CD4-positive, CD25-positive, alpha-beta regulatory T cell (primary cell): Measurements from ENCODE around the gene PAM16. TPM values are rescaled to one million over a fixed set of nuclear protein-coding genes. Genes with fewer than 3 reads are reported as not detected.

Experiments used
- ATAC-seq, 2 donors: fragments of 150-1000 bp; cut with Tn5 transposase; one replicate each; pipeline ENCODE4 v1.10.0; 2021; ENCODE audit warnings: low read depth in 2 of 2, moderate number of reproducible peaks in 2 of 2, moderate library complexity in 1 of 2
- DNase-seq, 3 donors: peaks; one replicate each; pipeline versions ENCODE4 v3.0.0 to v3.0.0-alpha.2; 2012 to 2022; ENCODE audit warnings: mixed read lengths in 1 of 3
- H3K27ac ChIP-seq: one replicate; pipeline ENCODE4 v1.7.0; 2013; ENCODE audit warnings: mild to moderate bottlenecking, low read length; ENCODE audit not compliant: insufficient read depth, poor library complexity, severe bottlenecking
- H3K27me3 ChIP-seq: one replicate; pipeline ENCODE4 v1.7.0; 2013; ENCODE audit warnings: low read length; ENCODE audit not compliant: control insufficient read depth, insufficient read depth
- H3K36me3 ChIP-seq: one replicate; pipeline ENCODE4 v1.7.0; 2013; ENCODE audit warnings: mild to moderate bottlenecking, low read length, moderate library complexity; ENCODE audit not compliant: control insufficient read depth, insufficient read depth
- H3K4me1 ChIP-seq: 2 replicates; pipeline ENCODE4 v1.7.0; 2013; ENCODE audit warnings: mild to moderate bottlenecking, low read length; ENCODE audit not compliant: insufficient read depth, control insufficient read depth, poor library complexity, severe bottlenecking
- H3K4me3 ChIP-seq: one replicate; pipeline ENCODE4 v1.7.0; 2013; ENCODE audit warnings: low read depth, mild to moderate bottlenecking, low read length, moderate library complexity
- H3K9me3 ChIP-seq, 2 experiments: 1 replicate in 1 of 2; 2 replicates in 1 of 2; pipeline ENCODE4 v1.7.0; 2013; ENCODE audit warnings: low read length in 2 of 2, mild to moderate bottlenecking in 1 of 2, moderate library complexity in 1 of 2; ENCODE audit not compliant: control insufficient read depth in 2 of 2
- H3K27ac Mint-ChIP-seq, 3 donors: one replicate each; pipeline ENCODE4 v1.8.0; 2020 to 2022; ENCODE audit warnings: mild to moderate bottlenecking in 3 of 3, mixed read lengths in 3 of 3, moderate library complexity in 2 of 3
- H3K27me3 Mint-ChIP-seq: one replicate; pipeline ENCODE4 v1.8.0; 2022; ENCODE audit warnings: mild to moderate bottlenecking, mixed read lengths
- H3K36me3 Mint-ChIP-seq: one replicate; pipeline ENCODE4 v1.8.0; 2020; ENCODE audit warnings: mixed read lengths
- H3K4me1 Mint-ChIP-seq, 4 donors: one replicate each; pipeline ENCODE4 v1.8.0; 2020 to 2022; ENCODE audit warnings: mixed read lengths in 4 of 4, mild to moderate bottlenecking in 1 of 4
- H3K4me3 Mint-ChIP-seq, 4 donors: one replicate each; pipeline ENCODE4 v1.8.0; 2020 to 2022; ENCODE audit warnings: mild to moderate bottlenecking in 4 of 4, mixed read lengths in 4 of 4, moderate library complexity in 3 of 4
- H3K9me3 Mint-ChIP-seq, 7 donors: one replicate each; pipeline ENCODE4 v1.8.0; 2020 to 2022; ENCODE audit warnings: mixed read lengths in 7 of 7, mild to moderate bottlenecking in 3 of 7, moderate library complexity in 2 of 7
- polyA plus RNA-seq, 4 donors: library from polyadenylated mRNA; unstranded; fragments of 300-500 nt; fragmentation: Illumina TruSeq; gene quantifications; one replicate each; pipeline ENCODE4 v1.2.3, GENCODE V29; 2021
- total RNA-seq: library from RNA; stranded (reverse); gene quantifications from one replicate; pipeline ENCODE4 v1.2.3, GENCODE V29; 2022

PAM16 gene
- total and polyA plus RNA-seq, 5 donors from 2014 or later, result 26.2 to 44.9 (median 39.6) TPM

- ATAC-seq, result no peak
- Mint-ChIP-seq H3K4me3 (no peak overlapping the region), H3K27me3 (no peaks in the 10 kb centered on the region), H3K4me1 (peaks cover 0 to 3% (median 0%) of the 10 kb centered on the region in 4 donors), H3K36me3 (peaks cover 12% of the 10 kb centered on the region), H3K27ac (no peak overlapping the region), H3K9me3 (peaks cover 0 to 1% (median 0%) of the 10 kb centered on the region in 7 donors)
- DNase-seq, result no peak
- Histone ChIP-seq H3K9me3 (no peaks in the 10 kb centered on the region), H3K4me3 (no peak overlapping the region), H3K27ac (no peak overlapping the region), H3K27me3 (no peaks in the 10 kb centered on the region), H3K36me3 (peaks cover 71% of the 10 kb centered on the region), H3K4me1 (no peaks in the 10 kb centered on the region)
Observed at GRCh38 chr16:4359914-4360313, 8.8 kb upstream of the PAM16 start.

- H3K4me3 ChIP-seq, result no peak overlapping the region
- H3K27me3 Mint-ChIP-seq, result no peaks in the 10 kb centered on the region
- peaks cover 0 to 3% (median under 1%) of the 10 kb centered on the region in 4 donors for H3K4me1 Mint-ChIP-seq
- peaks cover 0 to 1% (median 0%) of the 10 kb centered on the region in 7 donors for H3K9me3 Mint-ChIP-seq
- H3K4me3 Mint-ChIP-seq, result no peak overlapping the region
- H3K27ac Mint-ChIP-seq, result peak overlapping the region in 2 of 3 donors; percentile 43 to 83
- ATAC-seq (peak; percentile 59 to 73), DNase-seq (peak; percentile 47 to 63 (median 53))
- peaks cover 15% of the 10 kb centered on the region for H3K36me3 Mint-ChIP-seq
- H3K27me3 ChIP-seq, result no peaks in the 10 kb centered on the region
- H3K36me3 ChIP-seq, result peaks cover 68% of the 10 kb centered on the region
- no peaks in the 10 kb centered on the region for H3K4me1 ChIP-seq
- H3K9me3 ChIP-seq, result no peaks in the 10 kb centered on the region
- no peak overlapping the region for H3K27ac ChIP-seq
Observed at GRCh38 chr16:4358831-4359561, 7.9 kb upstream of the PAM16 start.

GRCh38 chr16:4358236-4358635 is 7.1 kb upstream of the PAM16 start:
- Mint-ChIP-seq H3K27ac (no peak overlapping the region), H3K9me3 (peaks cover 0 to 1% (median 0%) of the 10 kb centered on the region in 7 donors), H3K36me3 (peaks cover 12% of the 10 kb centered on the region), H3K4me1 (peaks cover 0 to 6% (median 2%) of the 10 kb centered on the region in 4 donors), H3K4me3 (no peak overlapping the region), H3K27me3 (no peaks in the 10 kb centered on the region)
- DNase-seq (no peak), ATAC-seq (no peak)
- H3K4me1 ChIP-seq, result no peaks in the 10 kb centered on the region
- H3K36me3 ChIP-seq, result peaks cover 63% of the 10 kb centered on the region
- no peak overlapping the region for H3K27ac ChIP-seq
- no peak overlapping the region for H3K4me3 ChIP-seq
- H3K27me3 ChIP-seq, result no peaks in the 10 kb centered on the region
- H3K9me3 ChIP-seq, result no peaks in the 10 kb centered on the region

GRCh38 chr16:4356820-4357219 is 5.7 kb upstream of the PAM16 start:
- Mint-ChIP-seq H3K27ac (no peak overlapping the region), H3K36me3 (peaks cover 8% of the 10 kb centered on the region), H3K4me1 (peaks cover 0 to 6% (median 2%) of the 10 kb centered on the region in 4 donors), H3K9me3 (peaks cover 0 to 1% (median 0%) of the 10 kb centered on the region in 7 donors), H3K27me3 (no peaks in the 10 kb centered on the region), H3K4me3 (no peak overlapping the region)
- H3K36me3 ChIP-seq, result peaks cover 51% of the 10 kb centered on the region
- no peak overlapping the region for H3K4me3 ChIP-seq
- no peaks in the 10 kb centered on the region for H3K27me3 ChIP-seq
- DNase-seq (no peak), ATAC-seq (no peak)
- H3K9me3 ChIP-seq, result no peaks in the 10 kb centered on the region
- no peak overlapping the region for H3K27ac ChIP-seq
- no peaks in the 10 kb centered on the region for H3K4me1 ChIP-seq

- no peaks in the 10 kb centered on the region for H3K27me3 Mint-ChIP-seq
- H3K27me3 ChIP-seq, result no peaks in the 10 kb centered on the region
- no peak overlapping the region for H3K27ac ChIP-seq
- DNase-seq (no peak), ATAC-seq (no peak)
- H3K36me3 ChIP-seq, result peaks cover 34% of the 10 kb centered on the region
- H3K9me3 ChIP-seq, result no peaks in the 10 kb centered on the region
- H3K9me3 Mint-ChIP-seq, result peaks cover 0 to 1% (median 0%) of the 10 kb centered on the region in 7 donors
- no peak overlapping the region for H3K4me3 ChIP-seq
- H3K4me3 Mint-ChIP-seq, result no peak overlapping the region
- H3K27ac Mint-ChIP-seq, result no peak overlapping the region
- H3K4me1 ChIP-seq, result peaks cover 17% of the 10 kb centered on the region
- peaks cover 0 to 22% (median 11%) of the 10 kb centered on the region in 4 donors for H3K4me1 Mint-ChIP-seq
- peaks cover 8% of the 10 kb centered on the region for H3K36me3 Mint-ChIP-seq
Observed at GRCh38 chr16:4354512-4355409, 3.6 kb upstream of the PAM16 start.

GRCh38 chr16:4353675-4354074 is 2.6 kb upstream of the PAM16 start:
- peak overlapping the region in 2 of 3 donors; percentile 12 to 62 for H3K27ac Mint-ChIP-seq

GRCh38 chr16:4352843-4353242 is 1.7 kb upstream of the PAM16 start:
- peaks cover 22% of the 10 kb centered on the region for H3K36me3 ChIP-seq
- ATAC-seq, result no peak
- Mint-ChIP-seq H3K27ac (no peak overlapping the region), H3K27me3 (no peaks in the 10 kb centered on the region), H3K36me3 (peaks cover 3% of the 10 kb centered on the region), H3K4me1 (peaks cover 0 to 27% (median 18%) of the 10 kb centered on the region in 4 donors), H3K4me3 (peak overlapping the region in 2 of 4 donors; percentile 47 to 93), H3K9me3 (peaks cover 0 to under 1% (median 0%) of the 10 kb centered on the region in 7 donors)
- DNase-seq, result no peak
- H3K4me1 ChIP-seq, result peaks cover 22% of the 10 kb centered on the region
- no peak overlapping the region for H3K4me3 ChIP-seq
- no peaks in the 10 kb centered on the region for H3K27me3 ChIP-seq
- H3K9me3 ChIP-seq, result no peaks in the 10 kb centered on the region
- no peak overlapping the region for H3K27ac ChIP-seq

More at GRCh38 chr16:4353675-4354074, 2.6 kb upstream of the PAM16 start:
- ATAC-seq (no peak), DNase-seq (no peak)
- peaks cover 0 to 1% (median 0%) of the 10 kb centered on the region in 7 donors for H3K9me3 Mint-ChIP-seq
- no peaks in the 10 kb centered on the region for H3K27me3 Mint-ChIP-seq
- H3K36me3 Mint-ChIP-seq, result peaks cover 3% of the 10 kb centered on the region
- Histone ChIP-seq H3K27ac (no peak overlapping the region), H3K27me3 (no peaks in the 10 kb centered on the region), H3K9me3 (no peaks in the 10 kb centered on the region), H3K4me3 (no peak overlapping the region), H3K4me1 (peaks cover 22% of the 10 kb centered on the region), H3K36me3 (peaks cover 29% of the 10 kb centered on the region)
- peaks cover 0 to 22% (median 11%) of the 10 kb centered on the region in 4 donors for H3K4me1 Mint-ChIP-seq
- H3K4me3 Mint-ChIP-seq, result peak overlapping the region in 2 of 4 donors; percentile 2 to 47
